PC-3 (cell line): Measurements from ENCODE around the gene FAM151B. TPM values are rescaled to one million over a fixed set of nuclear protein-coding genes. Genes with fewer than 3 reads are reported as not detected.

Experiments
- ATAC-seq: fragments of 200-7000 bp; cut with Tn5 transposase; 2 replicates; pipeline ENCODE4 v1.9.1; 2020; ENCODE audit warnings: mild to moderate bottlenecking, moderate library complexity
- Bru-seq: library from RNA; stranded (reverse); fragments of 400-500 nt; gene quantifications from one replicate; lab custom pipeline; 2021; lab: Mats Ljungman, UMichigan
- BruChase-seq, 2 experiments: library from RNA; stranded (reverse); fragments of 400-500 nt; gene quantifications; one replicate each; lab custom pipeline; 2021; lab: Mats Ljungman, UMichigan
- BruUV-seq: library from RNA; stranded (reverse); fragments of 400-500 nt; replicated peaks from 2 replicates; lab custom pipeline; 2021; lab: Mats Ljungman, UMichigan
- CTCF ChIA-PET: fragments of 300-600 bp; sonication (Branson Sonifier 250); formaldehyde crosslinking; loops from one replicate; lab custom pipeline; 2022; ENCODE audit warnings: antibody characterized with exemption; lab: Charles Lee
- POLR2A ChIA-PET: fragments of 300-600 bp; sonication (Branson Sonifier 250); formaldehyde crosslinking; loops from one replicate; lab custom pipeline; 2022; ENCODE audit warnings: antibody characterized with exemption; ENCODE audit not compliant: unreplicated experiment; lab: Charles Lee
- DNase-seq: peaks from one replicate; pipeline ENCODE4 v3.0.0-alpha.2; 2015
- H2AFZ ChIP-seq: fragments of 300-600 bp; sonication (generic); 2 replicates; pipeline ENCODE4 v1.6.0; 2016; ENCODE audit warnings: antibody characterized with exemption, low read length
- H3F3A ChIP-seq: fragments of 300-600 bp; sonication (generic); one replicate; pipeline ENCODE4 v1.6.0; 2017; ENCODE audit warnings: antibody characterized with exemption, low read length, control low read depth, mild to moderate bottlenecking; ENCODE audit not compliant: unreplicated experiment
- H3K27ac ChIP-seq: fragments of 300-600 bp; sonication (generic); 2 replicates; pipeline ENCODE4 v1.5.1; 2016; ENCODE audit warnings: mild to moderate bottlenecking, low read length
- H3K27me3 ChIP-seq: fragments of 300-600 bp; sonication (generic); 2 replicates; pipeline ENCODE4 v1.6.1; 2016; ENCODE audit warnings: low read length, mixed read lengths
- H3K36me3 ChIP-seq: fragments of 300-600 bp; sonication (generic); 2 replicates; pipeline ENCODE4 v1.6.1; 2016; ENCODE audit warnings: low read depth, mixed run types, low read length, mixed read lengths
- H3K4me1 ChIP-seq: fragments of 300-600 bp; sonication (generic); 2 replicates; pipeline ENCODE4 v1.5.1; 2016; ENCODE audit warnings: low read length; ENCODE audit not compliant: insufficient read depth
- H3K4me2 ChIP-seq: fragments of 300-600 bp; sonication (generic); 2 replicates; pipeline ENCODE4 v1.6.0; 2016; ENCODE audit warnings: low read length
- H3K4me3 ChIP-seq: fragments of 300-600 bp; sonication (generic); 2 replicates; pipeline ENCODE4 v1.5.1; 2016; ENCODE audit warnings: mild to moderate bottlenecking, low read length, mixed read lengths
- H3K79me2 ChIP-seq: fragments of 300-600 bp; sonication (generic); 2 replicates; pipeline ENCODE4 v1.6.1; 2017; ENCODE audit warnings: low read length, mixed read lengths
- H3K9ac ChIP-seq: fragments of 300-600 bp; sonication (generic); 2 replicates; pipeline ENCODE4 v1.6.0; 2016; ENCODE audit warnings: mild to moderate bottlenecking, low read length
- H3K9me2 ChIP-seq: fragments of 300-600 bp; sonication (generic); replicated peaks from 2 replicates; pipeline ENCODE4 v1.6.1; 2016; ENCODE audit warnings: mixed run types, low read length, mixed read lengths
- H3K9me3 ChIP-seq: fragments of 300-600 bp; sonication (generic); 2 replicates; pipeline ENCODE4 v1.6.1; 2016; ENCODE audit warnings: low read length, mixed read lengths
- H4K20me1 ChIP-seq: fragments of 300-600 bp; sonication (generic); 2 replicates; pipeline ENCODE4 v1.6.1; 2016; ENCODE audit warnings: low read length, mixed read lengths
- EZH2 ChIP-seq: fragments of 300-600 bp; sonication (generic); IDR thresholded peaks from one replicate; pipeline ENCODE4 v1.6.1; 2017; ENCODE audit warnings: antibody characterized with exemption, mild to moderate bottlenecking, low read length; ENCODE audit not compliant: unreplicated experiment
- EZH2phosphoT487 ChIP-seq: fragments of 300-600 bp; sonication (generic); IDR thresholded peaks from 2 replicates; pipeline ENCODE4 v1.6.1; 2018; ENCODE audit warnings: mild to moderate bottlenecking, antibody characterized with exemption, low read length, borderline replicate concordance
- intact Hi-C: fragments of 100-400 bp; cut with micrococcal nuclease; formaldehyde crosslinking; loops from 2 replicates; pipeline ENCODE4 v1.9.0; 2023
- long read RNA-seq: library from polyadenylated mRNA; unstranded; transcript quantifications from one replicate; pipeline ENCODE4 v2.0.0, GENCODE V29; 2021; ENCODE audit not compliant: unreplicated experiment
- total RNA-seq: library from RNA; depleted of rRNA; stranded (reverse); fragments of >200 nt; gene quantifications from 2 replicates; pipeline ENCODE4 v1.2.3, GENCODE V29; 2014; rRNA removed
- TF ChIP-seq, protein P1 (sequence below): fragments of 300-600 bp; sonication (generic); conservative IDR thresholded peaks from 2 replicates; pipeline ENCODE4 v1.5.1; 2017; ENCODE audit warnings: antibody characterized with exemption, low read depth, mild to moderate bottlenecking, low read length

FAM151B gene, protein sequence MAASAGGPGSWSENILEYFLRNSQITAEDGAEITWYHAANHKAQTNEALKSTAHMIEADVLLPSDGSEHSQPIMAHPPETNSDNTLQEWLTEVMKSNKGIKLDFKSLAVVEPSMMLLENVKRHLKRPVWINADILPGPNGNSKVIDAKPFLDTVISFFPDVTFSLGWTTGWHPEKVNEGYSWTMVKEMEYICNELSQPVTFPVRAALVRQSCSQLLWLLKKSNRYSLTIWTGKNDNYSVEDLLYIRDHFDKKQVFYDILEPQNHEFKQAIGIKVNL
- total RNA-seq (1.7 and 2.3 TPM in 2 replicates), Bru-seq, nascent RNA (percentile 43 among the genes with signal in this experiment), BruChase-seq, experiment 1, labeled RNA remaining after a 6-hour chase (percentile 52 among the genes with signal in this experiment), BruChase-seq, experiment 2, labeled RNA remaining after a 2-hour chase (percentile 57 among the genes with signal in this experiment)
- long read RNA-seq, partial matches to known transcripts, result 0 of 4 reads
- long read RNA-seq, other reads (novel, unspliced or antisense), result 4 of 4 reads

DNA sequence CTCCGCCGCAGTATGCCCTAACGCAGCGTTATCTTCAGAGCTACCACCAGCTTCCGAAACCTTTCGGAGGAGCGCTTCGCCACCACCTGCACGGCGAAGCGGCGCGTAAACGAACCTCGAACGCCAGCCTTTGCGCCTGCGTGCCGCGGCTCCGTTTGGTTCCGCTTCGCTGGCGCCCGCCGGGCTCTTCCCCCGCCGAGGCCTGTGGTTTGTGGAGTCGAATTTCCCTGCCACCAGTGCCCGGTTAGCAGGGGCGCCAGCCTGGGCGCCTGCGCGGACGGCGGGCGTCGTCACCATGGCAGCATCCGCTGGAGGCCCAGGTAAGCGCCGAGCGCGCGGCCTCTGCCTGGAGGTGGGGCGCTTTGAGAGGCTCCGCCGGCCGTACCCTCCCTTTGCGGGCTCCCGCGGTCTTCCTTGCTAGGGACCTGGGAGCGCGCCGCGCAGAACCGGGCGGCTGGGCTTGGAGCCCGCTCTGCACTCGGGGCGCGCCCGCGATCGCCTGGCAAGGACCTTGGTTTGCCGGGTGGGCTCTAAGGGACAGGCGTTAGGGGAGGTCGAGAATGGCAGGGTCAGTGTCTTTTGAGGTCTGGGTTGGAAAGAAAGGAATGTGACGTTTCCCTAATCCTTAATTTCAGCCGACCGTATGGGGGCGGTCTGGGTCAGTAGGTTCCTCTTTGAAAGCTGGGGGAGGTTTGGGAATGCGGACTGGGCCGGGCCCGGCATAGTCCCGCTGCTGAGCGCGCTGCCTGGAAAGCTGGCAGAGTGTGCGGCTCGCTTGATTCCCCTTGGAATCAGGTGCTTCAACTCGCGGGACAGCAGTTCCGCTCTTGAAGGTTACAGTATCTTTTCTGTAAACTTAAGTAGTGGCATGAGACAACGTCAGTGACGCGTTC, at the start of gene FAM151B:
FAM151B (plus strand) TSS at position 272 of the 893 bp plus-strand sequence; CDS start at position 296, 24 bp downstream.
- no peaks in the 10 kb centered on the region for H3F3A ChIP-seq
- H4K20me1 ChIP-seq, result no peaks in the 10 kb centered on the region
- H3K27me3 ChIP-seq, result no peaks in the 10 kb centered on the region
- peak within 1 kb of the TSS; percentile 91 for H2AFZ ChIP-seq
- TF ChIP-seq, protein P1, sequence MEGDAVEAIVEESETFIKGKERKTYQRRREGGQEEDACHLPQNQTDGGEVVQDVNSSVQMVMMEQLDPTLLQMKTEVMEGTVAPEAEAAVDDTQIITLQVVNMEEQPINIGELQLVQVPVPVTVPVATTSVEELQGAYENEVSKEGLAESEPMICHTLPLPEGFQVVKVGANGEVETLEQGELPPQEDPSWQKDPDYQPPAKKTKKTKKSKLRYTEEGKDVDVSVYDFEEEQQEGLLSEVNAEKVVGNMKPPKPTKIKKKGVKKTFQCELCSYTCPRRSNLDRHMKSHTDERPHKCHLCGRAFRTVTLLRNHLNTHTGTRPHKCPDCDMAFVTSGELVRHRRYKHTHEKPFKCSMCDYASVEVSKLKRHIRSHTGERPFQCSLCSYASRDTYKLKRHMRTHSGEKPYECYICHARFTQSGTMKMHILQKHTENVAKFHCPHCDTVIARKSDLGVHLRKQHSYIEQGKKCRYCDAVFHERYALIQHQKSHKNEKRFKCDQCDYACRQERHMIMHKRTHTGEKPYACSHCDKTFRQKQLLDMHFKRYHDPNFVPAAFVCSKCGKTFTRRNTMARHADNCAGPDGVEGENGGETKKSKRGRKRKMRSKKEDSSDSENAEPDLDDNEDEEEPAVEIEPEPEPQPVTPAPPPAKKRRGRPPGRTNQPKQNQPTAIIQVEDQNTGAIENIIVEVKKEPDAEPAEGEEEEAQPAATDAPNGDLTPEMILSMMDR, result peak; percentile 36
- TF ChIP-seq EZH2phosphoT487 (no peak), EZH2 (no peak)
- H3K4me2 ChIP-seq, result peak within 1 kb of the TSS; percentile 90
- H3K9me2 ChIP-seq, result no peaks in the 10 kb centered on the region
- peak within 1 kb of the TSS; percentile 76 for H3K4me3 ChIP-seq
- BruUV-seq, result TSS peak; percentile 45
- H3K4me1 ChIP-seq, result peaks cover 9% of the 10 kb centered on the region
- no peaks in the 10 kb centered on the region for H3K79me2 ChIP-seq
- peak; percentile 94 for DNase-seq
- intact Hi-C loops, result loop anchor here (1.0 to 2.0 kb wide), 4 partner anchors 28 to 185 kb away; partner anchors contain the start of gene ZFYVE16
- ChIA-PET CTCF (interaction anchor here (1.1 kb wide), 1 partner anchor 184 kb away, joined by 6 read pairs; no protein-coding TSS in a partner anchor), POLR2A (no interaction called here)
- ATAC-seq, result peak; percentile 93
- peak within 1 kb of the TSS; percentile 58 for H3K27ac ChIP-seq
- peaks cover 3% of the 10 kb centered on the region; the same call in 1 of the 2 replicates for H3K36me3 ChIP-seq
- peak within 1 kb of the TSS; percentile 71 for H3K9ac ChIP-seq
- no peaks in the 10 kb centered on the region for H3K9me3 ChIP-seq

DNA sequence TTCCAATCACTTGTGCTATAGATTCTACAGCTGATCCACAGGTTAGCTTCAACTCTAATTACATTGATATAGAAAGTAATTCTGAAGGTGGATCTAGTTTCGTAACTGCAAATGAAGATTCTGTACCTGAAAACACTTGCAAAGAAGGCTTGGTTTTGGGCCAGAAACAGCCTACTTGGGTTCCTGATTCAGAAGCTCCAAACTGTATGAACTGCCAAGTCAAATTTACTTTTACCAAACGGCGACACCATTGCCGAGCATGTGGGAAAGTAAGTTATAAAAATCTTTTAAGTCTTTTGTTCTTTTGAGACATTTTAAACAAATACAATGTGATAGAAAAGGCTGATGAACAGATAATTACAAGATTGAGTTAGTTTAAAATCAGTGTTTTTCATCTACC, 49.2 kb upstream of the FAM151B start:
- ChIA-PET CTCF (no interaction called here), POLR2A (no interaction called here)
- BruUV-seq, result no TSS peak
- Histone ChIP-seq H3K9me3 (no peaks in the 10 kb centered on the region), H3F3A (no peaks in the 10 kb centered on the region), H3K36me3 (peaks cover 3% of the 10 kb centered on the region), H4K20me1 (no peaks in the 10 kb centered on the region), H2AFZ (no peak overlapping the region), H3K27ac (no peak overlapping the region), H3K4me2 (no peak overlapping the region), H3K9ac (no peak overlapping the region), H3K27me3 (no peaks in the 10 kb centered on the region), H3K4me3 (no peak overlapping the region), H3K4me1 (no peaks in the 10 kb centered on the region), H3K79me2 (no peaks in the 10 kb centered on the region), H3K9me2 (no peaks in the 10 kb centered on the region)
- intact Hi-C loops, result no loop called here
- DNase-seq (no peak), ATAC-seq (no peak)
- TF ChIP-seq, protein P1, result no peak
- no peak for TF ChIP-seq EZH2
- TF ChIP-seq EZH2phosphoT487, result no peak
